Measurements from ENCODE around the gene SNTG2.

- no peak for TF ChIP-seq CTCF (IDR thresholded peaks at IDR 0.05)
- TF ChIP-seq POLR2AphosphoS5 (IDR thresholded peaks at IDR 0.05; ENCODE audit: insufficient read depth in 1 of 2, low read depth in 1 of 2) = no peak
These were observed 96.8 kb downstream of the SNTG2 start for GRCh38 chr2:1047485-1047884.
